GM10266 (cell line): ENCODE results near the gene GPR107.

Source experiments
- DNase-seq: peaks from one replicate; pipeline ENCODE4 v3.0.0; 2012; ENCODE audit errors: extremely low spot score
- CTCF ChIP-seq: IDR thresholded peaks from 2 replicates; pipeline ENCODE4 v1.5.1; 2012; ENCODE audit warnings: mild to moderate bottlenecking, low read depth; ENCODE audit not compliant: control insufficient read depth, insufficient read depth; ENCODE audit errors: missing control alignments

The GPR107 gene

DNA sequence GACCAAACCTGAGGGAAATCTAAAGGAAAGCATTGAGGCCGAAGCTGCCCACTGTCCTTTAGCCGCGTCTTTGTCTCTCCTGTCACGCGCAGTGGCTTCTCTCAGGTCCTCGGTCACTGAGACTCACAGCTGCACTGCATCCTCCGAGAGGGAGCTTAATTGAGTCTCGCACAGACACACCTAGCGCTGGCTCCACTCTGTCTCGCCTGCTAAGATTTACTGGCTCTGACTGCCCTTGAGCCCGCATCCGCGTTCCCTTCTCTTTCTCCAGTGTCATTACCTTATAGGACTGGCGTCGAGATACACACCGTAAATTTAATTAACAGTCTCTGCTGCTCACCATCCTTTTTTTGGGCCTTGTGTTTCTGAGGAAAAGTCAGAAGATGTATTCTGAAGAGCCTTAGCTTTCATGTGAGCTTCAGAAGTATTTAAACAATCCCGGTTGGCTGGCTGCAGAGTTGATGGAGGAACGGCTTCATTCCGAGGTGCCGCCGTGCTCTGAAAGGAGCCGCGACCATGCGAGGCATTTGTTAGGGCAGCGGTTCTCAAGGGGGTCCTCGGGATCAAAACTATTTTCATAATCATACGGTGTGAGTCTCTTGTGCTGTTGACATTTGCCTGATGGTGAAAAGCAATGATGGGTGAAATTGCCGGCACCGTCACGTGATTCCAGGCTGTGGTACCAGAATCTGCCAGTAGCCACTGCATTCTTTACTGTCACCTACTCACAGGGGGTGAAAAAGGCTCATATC lies 58.3 kb downstream of the GPR107 start:
- TF ChIP-seq CTCF, result no peak
- no peak for DNase-seq

DNA sequence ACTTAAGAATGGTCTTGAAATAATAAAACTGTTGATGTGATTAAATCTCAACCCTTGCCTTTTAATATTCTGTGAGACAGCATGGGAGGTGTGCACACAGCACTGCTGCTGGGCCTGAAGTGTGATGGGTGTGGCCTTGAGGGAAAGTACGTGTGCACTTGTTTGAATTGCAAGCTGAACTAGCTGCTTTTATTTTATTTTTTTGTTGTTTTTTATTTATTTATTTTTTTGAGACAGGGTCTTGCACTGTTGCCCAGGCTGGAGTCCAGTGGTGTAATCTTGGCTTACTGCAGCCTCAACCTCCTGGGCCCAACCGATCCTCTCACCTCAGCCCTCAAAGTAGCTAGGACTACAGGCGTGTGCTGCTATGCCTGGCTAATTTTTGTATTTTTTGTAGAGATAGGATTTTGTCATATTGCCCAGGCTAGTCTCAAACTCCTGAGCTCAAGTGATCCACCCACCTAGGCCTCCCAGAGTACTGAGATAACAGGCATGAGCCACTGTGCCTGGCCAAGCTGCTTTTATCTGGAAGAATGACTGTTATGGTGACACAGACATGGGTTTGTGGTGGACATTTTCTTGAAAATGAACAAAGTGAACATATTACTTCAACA lies 58.9 kb downstream of the GPR107 start:
- TF ChIP-seq CTCF, result no peak
- no peak for DNase-seq

DNA sequence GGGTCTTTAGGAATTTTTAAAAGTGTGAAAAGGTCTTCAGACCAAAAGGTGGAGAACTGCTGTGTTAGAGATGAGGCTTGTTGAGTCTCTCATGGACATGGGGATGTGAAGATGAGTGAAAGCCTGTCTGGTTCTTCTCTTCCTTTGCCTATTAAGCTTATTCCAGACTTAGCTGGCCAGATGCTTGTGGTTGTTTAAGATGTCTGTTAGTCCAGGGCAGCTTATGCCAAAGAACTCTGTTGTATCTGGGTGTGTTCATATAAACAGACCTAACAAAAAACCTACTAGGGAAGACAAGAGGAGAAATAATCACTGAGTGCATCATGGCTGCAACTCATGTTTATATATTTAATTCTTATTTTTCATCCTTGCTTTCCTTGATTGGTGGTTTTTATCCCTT lies 61.0 kb downstream of the GPR107 start:
- DNase-seq, result no peak
- no peak for TF ChIP-seq CTCF

- no peak for TF ChIP-seq CTCF
- no peak for DNase-seq
Observed at GRCh38 chr9:130116346-130116745, 62.6 kb downstream of the GPR107 start.

- no peak for DNase-seq
- no peak for TF ChIP-seq CTCF
Observed at GRCh38 chr9:130117376-130117775, 63.7 kb downstream of the GPR107 start.

GRCh38 chr9:130117816-130118632 lies 64.3 kb downstream of the GPR107 start:
- no peak for DNase-seq

More at GRCh38 chr9:130117816-130118632, 64.3 kb downstream of the GPR107 start:
- no peak for TF ChIP-seq CTCF
